Activated CD4-positive, alpha-beta T cell treated with anti-CD3 and anti-CD28 coated beads for 36 hours (primary cell): ENCODE data around the gene TAF4. TPM values are rescaled to one million over a fixed set of nuclear protein-coding genes. Genes with fewer than 3 reads are reported as not detected.
"Not testable (repeated sequence)": the region's sequence is repeated elsewhere in the genome, so short reads cannot be mapped to it uniquely, and the experiment has no call there.

Source experiments
- ATAC-seq: fragments of 200-7000 bp; cut with Tn5 transposase; one replicate; pipeline ENCODE4 v1.10.0; 2021; ENCODE audit warnings: mild to moderate bottlenecking, moderate library complexity
- CTCF ChIA-PET: fragments of 350-600 bp; sonication (Branson Sonifier 250); formaldehyde crosslinking; loops from one replicate; lab custom pipeline; 2021; ENCODE audit warnings: antibody characterized with exemption; lab: Charles Lee
- POLR2A ChIA-PET: fragments of 350-600 bp; sonication (Branson Sonifier 250); formaldehyde crosslinking; loops from one replicate; lab custom pipeline; 2021; ENCODE audit warnings: antibody characterized with exemption, inconsistent platforms; lab: Charles Lee
- DNase-seq: peaks from one replicate; pipeline ENCODE4 v3.0.0-alpha.2; 2020
- H3K27ac Mint-ChIP-seq: one replicate; pipeline ENCODE4 v1.8.0; 2021; ENCODE audit warnings: mixed read lengths
- H3K27me3 Mint-ChIP-seq: one replicate; pipeline ENCODE4 v1.8.0; 2021; ENCODE audit warnings: mixed read lengths
- H3K36me3 Mint-ChIP-seq: one replicate; pipeline ENCODE4 v1.8.0; 2021; ENCODE audit warnings: low read depth, mixed read lengths
- H3K4me1 Mint-ChIP-seq: one replicate; pipeline ENCODE4 v1.8.0; 2021; ENCODE audit warnings: mixed read lengths
- H3K4me3 Mint-ChIP-seq: one replicate; pipeline ENCODE4 v1.8.0; 2021; ENCODE audit warnings: mild to moderate bottlenecking, moderate library complexity, mixed read lengths
- H3K9me3 Mint-ChIP-seq: one replicate; pipeline ENCODE4 v1.8.0; 2021; ENCODE audit warnings: low read depth, mixed read lengths
- intact Hi-C, 2 experiments: fragments of 100-400 bp; cut with DNase I in 1 of 2; cut with micrococcal nuclease in 1 of 2; formaldehyde crosslinking; loops; one replicate each; pipeline versions ENCODE4 v1.14.2 to v1.15.1; 2022 to 2024; cut with DNase I, micrococcal nuclease
- total RNA-seq, 2 experiments: library from RNA; stranded (reverse); gene quantifications; one replicate each; pipeline ENCODE4 v1.2.3, GENCODE V29; 2021

TAF4 gene
- total RNA-seq, 2 experiments from 2014 or later, result 15.4 to 27.1 TPM

DNA sequence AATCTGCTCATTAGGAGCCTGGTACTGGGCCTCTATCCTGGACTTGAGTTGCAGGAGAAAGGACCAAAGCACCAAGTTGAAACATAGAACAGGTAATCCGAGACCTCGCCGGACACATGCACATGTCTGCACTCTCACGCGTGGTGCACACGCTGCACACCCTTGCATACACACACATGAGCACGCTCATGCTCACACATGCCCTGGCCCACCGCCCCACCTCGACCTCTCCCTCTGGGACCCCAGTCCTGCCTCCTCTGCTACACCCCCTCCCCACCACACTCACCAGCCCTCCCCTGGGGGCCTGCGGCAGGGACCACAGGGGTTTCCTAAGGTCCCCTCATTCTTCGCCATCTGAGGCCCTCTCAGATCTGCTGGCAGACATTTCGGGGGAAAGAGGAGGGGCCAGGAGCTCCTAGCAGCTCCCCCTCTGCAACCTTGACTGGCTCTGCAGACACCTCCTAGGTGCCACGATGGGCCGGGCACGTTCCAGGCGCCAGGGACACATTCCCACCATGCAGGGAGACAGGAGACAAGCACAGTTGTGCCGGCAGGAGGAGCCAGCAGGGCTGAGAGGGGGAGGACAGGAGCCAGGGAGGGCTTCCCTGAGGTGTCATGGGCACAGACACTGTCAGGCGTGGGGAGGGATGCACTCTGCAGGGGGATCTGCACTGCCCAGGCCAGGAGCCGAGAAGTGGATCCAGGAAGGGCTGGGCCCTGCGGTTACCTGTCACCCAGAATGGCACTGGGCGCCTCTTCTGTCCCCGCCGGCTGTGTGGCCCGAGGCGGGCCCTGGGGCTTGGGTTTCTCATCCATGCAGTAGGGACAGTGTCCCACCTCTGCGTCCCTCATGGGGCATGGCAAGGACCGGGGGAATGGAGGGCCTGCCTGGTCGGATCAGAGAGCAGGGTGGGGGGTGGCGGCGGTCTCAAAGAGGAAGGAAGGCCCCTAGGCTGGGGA lies 31.0 kb upstream of the TAF4 start:
- POLR2A ChIA-PET, result no interaction called here

DNA sequence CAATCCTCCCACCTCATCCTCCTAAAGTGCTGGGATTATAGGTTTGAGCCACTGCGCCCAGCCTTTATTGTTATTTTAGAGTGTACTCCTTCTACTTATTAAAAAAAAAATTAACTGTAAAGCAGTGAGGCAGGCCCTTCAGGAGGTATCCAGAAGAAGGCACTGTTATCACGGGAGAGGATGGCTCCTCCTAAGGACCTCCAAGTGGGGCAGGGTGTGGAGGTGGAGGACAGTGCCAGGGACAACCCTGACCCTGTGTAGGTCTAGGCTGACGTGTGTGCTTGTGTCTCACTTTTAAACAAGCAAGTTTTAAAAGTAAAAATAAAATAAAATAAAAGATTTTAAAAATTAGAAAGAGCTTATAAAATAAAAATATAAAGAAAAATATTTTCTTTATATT lies 23.7 kb upstream of the TAF4 start:
- H3K4me1 Mint-ChIP-seq, result no peaks in the 10 kb centered on the region
- ATAC-seq (no peak), DNase-seq (no peak)
- peaks cover 5% of the 10 kb centered on the region for H3K9me3 Mint-ChIP-seq
- H3K36me3 Mint-ChIP-seq, result peaks cover 2% of the 10 kb centered on the region
- CTCF ChIA-PET, result interaction anchor here (0.8 to 1.0 kb wide), 2 partner anchors 17 to 22 kb away, joined by 4 read pairs; no protein-coding TSS in a partner anchor
- no peak overlapping the region for H3K27ac Mint-ChIP-seq
- intact Hi-C loops, result no loop called here
- H3K4me3 Mint-ChIP-seq, result no peak overlapping the region
- POLR2A ChIA-PET, result no interaction called here
- peaks cover 7% of the 10 kb centered on the region for H3K27me3 Mint-ChIP-seq

More for the DNA sequence above, 31.0 kb upstream of the TAF4 start:
- Mint-ChIP-seq H3K36me3 (peaks cover 6% of the 10 kb centered on the region), H3K4me1 (no peaks in the 10 kb centered on the region), H3K27me3 (peaks cover 5% of the 10 kb centered on the region), H3K4me3 (no peak overlapping the region), H3K27ac (no peak overlapping the region), H3K9me3 (peaks cover 22% of the 10 kb centered on the region)
- DNase-seq (no peak), ATAC-seq (no peak)
- intact Hi-C loops, result no loop called here
- CTCF ChIA-PET, result no interaction called here

GRCh38 chr20:62088258-62089127 lies 22.8 kb upstream of the TAF4 start:
- CTCF ChIA-PET, result interaction anchor here (0.6 kb wide), 1 partner anchor 71 kb away, joined by 3 read pairs; no protein-coding TSS in a partner anchor
- Mint-ChIP-seq H3K4me3 (no peak overlapping the region), H3K27me3 (peaks cover 7% of the 10 kb centered on the region), H3K36me3 (peaks cover 2% of the 10 kb centered on the region), H3K9me3 (peaks cover 5% of the 10 kb centered on the region), H3K4me1 (no peaks in the 10 kb centered on the region), H3K27ac (no peak overlapping the region)
- intact Hi-C loops, result no loop called here
- ATAC-seq (peak; percentile 36), DNase-seq (no peak)
- POLR2A ChIA-PET, result no interaction called here

DNA sequence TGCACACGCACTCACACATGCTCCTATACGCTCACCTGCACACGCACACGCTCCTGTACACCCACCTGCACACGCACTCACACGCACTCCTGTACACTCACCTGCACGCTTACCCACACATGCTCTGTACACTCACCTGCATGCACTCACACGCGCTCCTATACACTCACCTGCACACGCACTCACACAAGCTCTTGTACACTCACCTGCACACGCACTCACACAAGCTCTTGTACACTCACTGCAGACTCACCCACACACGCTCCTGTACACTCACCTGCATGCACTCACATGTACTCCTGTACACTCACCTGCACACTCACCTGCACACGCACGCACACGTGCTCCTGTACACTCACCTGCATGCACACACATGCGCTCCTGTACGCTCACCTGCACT lies 22.0 kb upstream of the TAF4 start:
- Mint-ChIP-seq H3K36me3 (peaks cover 2% of the 10 kb centered on the region), H3K27me3 (peaks cover 6% of the 10 kb centered on the region), H3K4me3 (no peak overlapping the region), H3K4me1 (no peaks in the 10 kb centered on the region), H3K9me3 (peaks cover 4% of the 10 kb centered on the region), H3K27ac (no peak overlapping the region)
- CTCF ChIA-PET, result interaction anchor here (0.7 kb wide), 1 partner anchor 56 kb away, joined by 3 read pairs; no protein-coding TSS in a partner anchor
- intact Hi-C loops, result no loop called here
- POLR2A ChIA-PET, result no interaction called here
- no peak for ATAC-seq
- no peak for DNase-seq

DNA sequence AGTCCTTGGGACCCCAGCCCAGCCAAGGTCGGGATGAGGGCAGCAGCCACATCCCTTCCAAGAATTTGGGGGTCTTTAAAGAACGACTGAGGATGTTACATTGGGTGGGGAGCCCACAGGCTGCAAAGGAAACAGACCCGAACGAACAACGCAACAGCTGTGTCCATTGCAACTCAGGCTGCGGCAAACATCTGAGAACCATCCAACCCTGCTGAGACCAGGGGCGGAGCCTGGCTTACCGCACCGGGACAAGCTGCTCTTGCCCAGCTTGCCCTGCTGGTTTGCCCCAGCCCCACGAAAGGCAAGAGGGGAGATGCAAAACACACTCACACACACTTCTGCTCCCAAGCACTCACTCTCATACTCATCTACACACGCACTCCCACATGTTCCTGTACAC lies 21.5 kb upstream of the TAF4 start:
- Mint-ChIP-seq H3K36me3 (peaks cover 2% of the 10 kb centered on the region), H3K9me3 (peaks cover 4% of the 10 kb centered on the region), H3K4me3 (no peak overlapping the region), H3K27ac (no peak overlapping the region), H3K4me1 (no peaks in the 10 kb centered on the region), H3K27me3 (peaks cover 6% of the 10 kb centered on the region)
- ATAC-seq (no peak), DNase-seq (no peak)
- intact Hi-C loops, result no loop called here
- ChIA-PET CTCF (interaction anchor here (0.7 kb wide), 1 partner anchor 56 kb away, joined by 3 read pairs; no protein-coding TSS in a partner anchor), POLR2A (no interaction called here)

DNA sequence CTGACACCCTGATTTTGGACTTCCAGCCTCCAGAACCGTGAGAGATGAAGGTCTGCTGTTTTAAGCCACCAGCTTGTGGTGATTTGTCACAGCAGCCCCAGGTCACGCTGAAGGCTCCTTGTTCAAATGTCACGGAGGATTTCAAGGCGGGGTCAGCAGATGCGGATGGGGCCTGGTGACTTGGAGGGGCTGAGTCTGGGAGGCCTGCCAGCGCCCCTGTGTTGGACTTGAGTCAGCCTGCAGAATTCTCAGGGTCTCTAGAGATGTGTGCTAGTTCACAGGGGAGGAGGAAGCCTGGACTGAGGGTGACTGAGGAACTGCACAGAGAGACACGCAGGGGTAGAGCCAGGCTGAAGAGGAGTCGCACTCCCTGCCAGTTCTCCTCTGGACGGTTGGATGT lies 19.5 kb upstream of the TAF4 start:
- H3K27me3 Mint-ChIP-seq, result peaks cover 2% of the 10 kb centered on the region
- intact Hi-C loops, result no loop called here
- ChIA-PET CTCF (no interaction called here), POLR2A (no interaction called here)
- no peaks in the 10 kb centered on the region for H3K36me3 Mint-ChIP-seq
- H3K27ac Mint-ChIP-seq, result no peak overlapping the region
- no peak for DNase-seq
- ATAC-seq, result no peak
- H3K4me1 Mint-ChIP-seq, result no peaks in the 10 kb centered on the region
- no peak overlapping the region for H3K4me3 Mint-ChIP-seq
- H3K9me3 Mint-ChIP-seq, result peaks cover 4% of the 10 kb centered on the region

DNA sequence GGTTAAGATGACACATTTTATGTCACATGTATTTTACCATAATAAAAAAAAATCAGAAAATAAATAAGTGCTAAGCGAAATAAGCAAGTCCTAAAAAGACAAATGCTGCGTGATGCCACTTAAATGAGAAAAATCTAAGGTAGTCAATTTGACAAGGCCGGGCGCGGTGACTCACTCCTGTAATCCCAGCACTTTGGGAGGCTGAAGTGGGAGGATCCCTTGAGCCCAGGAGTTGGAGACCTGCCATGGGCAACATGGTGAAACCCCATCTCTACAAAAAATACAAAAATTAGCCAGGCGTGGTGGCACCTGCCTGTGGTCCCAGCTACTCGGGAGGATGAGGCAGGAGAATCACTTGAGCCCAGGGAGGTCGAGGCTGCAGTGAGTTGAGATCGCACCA lies 18.5 kb upstream of the TAF4 start:
- H3K27me3 Mint-ChIP-seq, H3K27ac Mint-ChIP-seq, DNase-seq, H3K4me3 Mint-ChIP-seq, intact Hi-C loops, H3K36me3 Mint-ChIP-seq, H3K4me1 Mint-ChIP-seq, H3K9me3 Mint-ChIP-seq, ATAC-seq, POLR2A ChIA-PET: not testable (repeated sequence)
- CTCF ChIA-PET, result interaction anchor here (0.6 kb wide), 1 partner anchor 26 kb away, joined by 3 read pairs; no protein-coding TSS in a partner anchor

DNA sequence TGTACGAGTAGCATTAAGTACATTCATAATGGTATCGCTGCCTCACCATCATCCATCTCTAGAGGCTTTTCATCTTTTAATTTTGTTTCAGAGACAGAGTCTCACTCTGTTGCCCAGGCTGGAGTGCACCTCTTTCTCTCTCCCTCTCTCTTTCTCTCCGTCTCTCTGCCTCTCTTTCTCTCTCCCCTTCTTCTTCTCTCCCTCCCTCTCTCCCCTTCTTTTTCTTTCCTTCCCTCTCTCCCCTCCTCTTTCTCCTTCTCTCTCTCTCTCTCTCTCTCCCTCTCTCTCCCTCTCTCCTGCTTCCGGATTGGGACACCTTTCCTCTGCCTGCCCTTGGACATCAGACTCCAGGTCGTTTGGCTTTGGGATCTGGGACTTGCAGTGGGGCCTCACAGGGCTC lies 17.6 kb upstream of the TAF4 start:
- POLR2A ChIA-PET, result no interaction called here
- Mint-ChIP-seq H3K4me3 (no peak overlapping the region), H3K36me3 (no peaks in the 10 kb centered on the region), H3K27ac (no peak overlapping the region), H3K4me1 (no peaks in the 10 kb centered on the region), H3K9me3 (peaks cover 4% of the 10 kb centered on the region), H3K27me3 (peaks cover 2% of the 10 kb centered on the region)
- ATAC-seq (no peak), DNase-seq (no peak)
- intact Hi-C loops, result no loop called here
- CTCF ChIA-PET, result no interaction called here

GRCh38 chr20:62080249-62080990 lies 14.7 kb upstream of the TAF4 start:
- POLR2A ChIA-PET, result no interaction called here
- DNase-seq, result no peak
- no peaks in the 10 kb centered on the region for H3K36me3 Mint-ChIP-seq
- no peak overlapping the region for H3K4me3 Mint-ChIP-seq
- H3K9me3 Mint-ChIP-seq, result peaks cover 8% of the 10 kb centered on the region
- H3K27me3 Mint-ChIP-seq, result peaks cover 2% of the 10 kb centered on the region
- no peak for ATAC-seq
- H3K4me1 Mint-ChIP-seq, result no peaks in the 10 kb centered on the region
- H3K27ac Mint-ChIP-seq, result no peak overlapping the region
- CTCF ChIA-PET, result interaction anchor here (0.5 kb wide), 1 partner anchor 147 kb away, joined by 3 read pairs; no protein-coding TSS in a partner anchor
- intact Hi-C loops, result no loop called here

DNA sequence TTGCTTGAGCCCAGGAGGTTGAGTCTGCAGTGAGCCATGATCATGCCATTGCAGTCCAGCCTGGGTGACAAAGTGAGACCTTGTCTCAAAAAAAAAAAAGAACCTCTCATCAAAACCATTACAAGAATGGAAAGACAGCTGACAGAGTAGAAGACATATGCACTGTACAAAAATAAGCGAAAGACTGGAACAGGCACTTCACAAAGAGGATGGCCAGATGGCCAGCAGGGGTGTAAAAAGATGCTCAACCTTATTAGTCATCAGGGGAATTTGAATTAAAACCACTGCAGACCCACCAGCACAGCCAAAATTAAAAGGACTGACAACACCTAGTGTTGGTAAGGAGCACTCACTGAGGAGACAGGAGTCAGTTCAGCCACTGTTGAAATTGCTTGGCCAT lies 13.5 kb upstream of the TAF4 start:
- ChIA-PET CTCF (no interaction called here), POLR2A (no interaction called here)
- ATAC-seq (no peak), DNase-seq (no peak)
- Mint-ChIP-seq H3K9me3 (peaks cover 12% of the 10 kb centered on the region), H3K4me3 (no peak overlapping the region), H3K36me3 (no peaks in the 10 kb centered on the region), H3K27ac (no peak overlapping the region), H3K27me3 (no peaks in the 10 kb centered on the region), H3K4me1 (no peaks in the 10 kb centered on the region)
- intact Hi-C loops, result no loop called here

- CTCF ChIA-PET, result interaction anchor here (0.5 to 1.2 kb wide), 4 partner anchors 17 to 106 kb away, joined by 3 to 4 read pairs (median 4); partner anchors contain the start of gene LSM14B
Observed at GRCh38 chr20:62073323-62073722, 7.6 kb upstream of the TAF4 start.

More at GRCh38 chr20:62073323-62073722, 7.6 kb upstream of the TAF4 start:
- Mint-ChIP-seq H3K4me3 (no peak overlapping the region), H3K4me1 (peaks cover 3% of the 10 kb centered on the region), H3K27me3 (no peaks in the 10 kb centered on the region), H3K36me3 (peaks cover 2% of the 10 kb centered on the region), H3K9me3 (peaks cover 18% of the 10 kb centered on the region), H3K27ac (no peak overlapping the region)
- intact Hi-C loops, result no loop called here
- POLR2A ChIA-PET, result no interaction called here
- ATAC-seq (no peak), DNase-seq (no peak)
